ENCODE measurements around the gene GPR101. TPM values are rescaled to one million over a fixed set of nuclear protein-coding genes. Genes with fewer than 3 reads are reported as not detected.
A peak's percentile ranks its signal among the peaks of the same experiment; 100 is the strongest.

The GPR101 gene, protein sequence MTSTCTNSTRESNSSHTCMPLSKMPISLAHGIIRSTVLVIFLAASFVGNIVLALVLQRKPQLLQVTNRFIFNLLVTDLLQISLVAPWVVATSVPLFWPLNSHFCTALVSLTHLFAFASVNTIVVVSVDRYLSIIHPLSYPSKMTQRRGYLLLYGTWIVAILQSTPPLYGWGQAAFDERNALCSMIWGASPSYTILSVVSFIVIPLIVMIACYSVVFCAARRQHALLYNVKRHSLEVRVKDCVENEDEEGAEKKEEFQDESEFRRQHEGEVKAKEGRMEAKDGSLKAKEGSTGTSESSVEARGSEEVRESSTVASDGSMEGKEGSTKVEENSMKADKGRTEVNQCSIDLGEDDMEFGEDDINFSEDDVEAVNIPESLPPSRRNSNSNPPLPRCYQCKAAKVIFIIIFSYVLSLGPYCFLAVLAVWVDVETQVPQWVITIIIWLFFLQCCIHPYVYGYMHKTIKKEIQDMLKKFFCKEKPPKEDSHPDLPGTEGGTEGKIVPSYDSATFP
- not detected for polyA plus RNA-seq
- long read RNA-seq, donor 1 = 0 reads
- long read RNA-seq, donor 2 = 0 reads
- long read RNA-seq, donor 3 = 0 reads
- long read RNA-seq, donor 4 = 0 reads
- long read RNA-seq, donor 5 = 0 reads
- long read RNA-seq, donor 6 = 0 reads
- long read RNA-seq, donor 7 = 0 reads
- long read RNA-seq, donor 8 = 0 reads
- long read RNA-seq, donor 9 = 0 reads
- long read RNA-seq, donor 10 = 0 reads

DNA sequence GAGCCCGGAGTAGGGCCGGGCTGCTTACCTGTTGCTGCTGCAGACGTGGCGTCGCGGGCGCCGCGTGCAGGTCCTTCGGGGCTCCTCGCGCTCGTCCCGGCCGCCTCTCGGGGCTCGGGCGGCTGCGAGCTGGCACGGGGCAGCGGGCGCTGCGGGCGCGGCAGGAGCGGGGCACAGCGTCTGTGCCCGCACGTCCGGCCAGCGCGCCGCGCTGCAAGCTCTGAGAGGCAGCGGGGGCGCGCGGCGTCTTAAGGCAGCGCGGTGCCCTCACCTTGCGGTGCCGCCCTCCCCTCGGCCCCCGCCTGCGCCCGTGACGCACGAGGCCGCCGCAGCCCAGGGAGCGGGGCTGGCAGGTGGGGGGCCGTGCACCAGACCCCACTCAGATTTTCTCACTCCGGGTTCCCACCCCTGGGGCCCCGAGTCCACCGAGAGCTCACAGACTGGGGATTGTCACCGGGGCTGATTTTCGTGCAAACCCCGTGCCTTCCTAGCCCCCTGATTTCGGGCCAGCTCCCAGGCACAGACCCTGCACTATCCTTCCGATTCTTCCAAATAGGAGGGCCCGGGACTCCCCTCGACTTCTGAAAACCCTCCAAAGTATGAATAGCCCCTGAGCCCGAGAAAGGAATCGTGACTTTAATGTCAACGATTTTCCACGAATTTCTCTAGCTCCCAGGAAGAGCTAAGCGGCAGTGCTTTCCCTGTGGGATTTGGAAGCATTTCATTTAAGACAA is at the start of gene GPR101:
GPR101 (minus strand) TSS at position 222 of the 734 bp plus-strand sequence. CDS start 2,321 bp downstream, outside the sequence.
- H3K36me3 ChIP-seq (ENCODE audit: control insufficient read depth in 3 of 3, insufficient read depth in 2 of 3, low read depth in 1 of 3, low read length in 3 of 3) = no peaks in the 10 kb centered on the region
- H3K4me1 ChIP-seq (ENCODE audit: control insufficient read depth in 3 of 3, insufficient read depth in 2 of 3, low read depth in 1 of 3, low read length in 2 of 3) = no peaks in the 10 kb centered on the region
- no peak within 1 kb of the TSS for H3K4me3 ChIP-seq (ENCODE audit: low read depth in 1 of 3, low read length in 3 of 3)
- no peaks in the 10 kb centered on the region for H3K9me3 ChIP-seq (ENCODE audit: control insufficient read depth in 2 of 2, insufficient read depth in 1 of 2, low read depth in 1 of 2, low read length in 1 of 2)
- FAIRE-seq = no peak
- 2 to 54% (median 14%) methylated on average over 29 to 68 of the region's 68 CpGs for WGBS, 3 donors
- peak in 1 of 2 donors; percentile 8 for DNase-seq
- H3K27me3 ChIP-seq (ENCODE audit: control insufficient read depth in 3 of 3, insufficient read depth in 3 of 3, low read length in 3 of 3) = peaks cover 2 to 67% (median 10%) of the 10 kb centered on the region in 3 donors
- H3K27ac ChIP-seq (ENCODE audit: low read depth in 1 of 3, low read length in 2 of 3) = no peak within 1 kb of the TSS

DNA sequence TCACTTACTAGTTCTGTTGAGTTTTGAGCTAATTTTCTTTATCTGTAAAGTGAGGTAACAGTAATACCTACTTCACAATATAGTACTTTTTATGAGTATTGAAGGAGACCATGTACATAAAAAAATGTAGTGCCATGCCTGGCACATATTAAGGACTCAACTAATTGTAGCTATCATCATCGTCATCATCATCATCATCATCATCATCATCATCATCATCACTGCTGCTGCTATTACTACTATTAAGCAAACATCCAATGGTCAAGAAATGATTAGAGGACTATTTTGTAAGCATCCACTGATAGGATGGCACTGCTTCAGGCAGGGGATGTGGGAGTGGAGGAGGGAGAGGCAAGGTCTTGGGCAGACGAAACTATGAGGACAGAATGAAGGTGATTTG is 47.4 kb upstream of the GPR101 start:
- no peak for DNase-seq
- Histone ChIP-seq H3K27ac (ENCODE audit: low read depth in 1 of 3, low read length in 2 of 3) (no peak overlapping the region), H3K36me3 (ENCODE audit: control insufficient read depth in 3 of 3, insufficient read depth in 2 of 3, low read depth in 1 of 3, low read length in 3 of 3) (no peaks in the 10 kb centered on the region), H3K4me3 (ENCODE audit: low read depth in 1 of 3, low read length in 3 of 3) (no peak overlapping the region), H3K9me3 (ENCODE audit: control insufficient read depth in 2 of 2, insufficient read depth in 1 of 2, low read depth in 1 of 2, low read length in 1 of 2) (peaks cover 0 to 2% of the 10 kb centered on the region in 2 donors), H3K27me3 (ENCODE audit: control insufficient read depth in 3 of 3, insufficient read depth in 3 of 3, low read length in 3 of 3) (no peaks in the 10 kb centered on the region), H3K4me1 (ENCODE audit: control insufficient read depth in 3 of 3, insufficient read depth in 2 of 3, low read depth in 1 of 3, low read length in 2 of 3) (no peaks in the 10 kb centered on the region)
- no peak for FAIRE-seq
- WGBS, 3 donors = 64 to 91% (median 89%) methylated on average over 2 of the region's 2 CpGs

DNA sequence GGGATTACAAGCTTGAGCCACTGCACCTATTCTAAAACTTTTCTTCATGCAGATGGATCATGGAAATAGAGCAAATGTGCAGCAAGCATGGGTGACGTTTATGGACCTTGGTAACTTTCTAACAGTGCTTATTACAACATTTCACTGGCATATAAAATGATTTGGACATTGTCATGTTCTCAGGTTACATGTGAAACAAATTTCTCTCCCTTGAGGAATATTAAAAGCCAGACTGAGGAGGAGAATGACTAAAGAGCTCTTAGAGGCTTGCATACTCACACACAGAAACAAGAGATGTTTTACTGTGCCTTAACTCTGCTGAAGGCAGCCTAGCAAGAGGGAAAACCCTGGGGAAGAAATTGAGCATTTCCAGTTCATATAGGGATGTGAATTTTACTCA is 38.6 kb upstream of the GPR101 start:
- no peaks in the 10 kb centered on the region for H3K27me3 ChIP-seq (ENCODE audit: control insufficient read depth in 3 of 3, insufficient read depth in 3 of 3, low read length in 3 of 3)
- no peak overlapping the region for H3K27ac ChIP-seq (ENCODE audit: low read depth in 1 of 3, low read length in 2 of 3)
- WGBS, 3 donors = 30 to 76% (median 36%) methylated on average over 1 of the region's 1 CpG
- no peak overlapping the region for H3K4me3 ChIP-seq (ENCODE audit: low read depth in 1 of 3, low read length in 3 of 3)
- FAIRE-seq = no peak
- H3K36me3 ChIP-seq (ENCODE audit: control insufficient read depth in 3 of 3, insufficient read depth in 2 of 3, low read depth in 1 of 3, low read length in 3 of 3) = no peaks in the 10 kb centered on the region
- H3K4me1 ChIP-seq (ENCODE audit: control insufficient read depth in 3 of 3, insufficient read depth in 2 of 3, low read depth in 1 of 3, low read length in 2 of 3) = no peaks in the 10 kb centered on the region
- H3K9me3 ChIP-seq (ENCODE audit: control insufficient read depth in 2 of 2, insufficient read depth in 1 of 2, low read depth in 1 of 2, low read length in 1 of 2) = no peaks in the 10 kb centered on the region
- DNase-seq = no peak

DNA sequence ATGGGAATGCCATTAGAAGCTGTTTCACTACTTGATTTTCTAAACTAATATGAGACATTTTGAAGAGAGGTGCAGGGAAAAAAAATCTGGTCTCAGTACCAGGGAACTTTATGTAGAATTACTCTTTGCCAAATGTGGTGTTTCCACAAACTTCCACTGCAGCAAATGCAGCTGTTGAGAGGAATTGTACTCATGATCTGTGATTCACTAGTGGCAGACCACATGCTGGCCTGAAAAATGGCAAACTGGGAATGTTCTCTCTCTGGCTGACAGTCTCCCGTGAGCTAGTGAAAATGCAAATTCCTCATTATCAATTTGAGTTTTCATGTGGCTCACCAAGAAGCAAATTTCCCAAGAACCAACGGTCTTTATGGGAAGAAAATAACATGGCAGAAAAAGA is 37.8 kb upstream of the GPR101 start:
- H3K27me3 ChIP-seq (ENCODE audit: control insufficient read depth in 3 of 3, insufficient read depth in 3 of 3, low read length in 3 of 3) = no peaks in the 10 kb centered on the region
- H3K4me3 ChIP-seq (ENCODE audit: low read depth in 1 of 3, low read length in 3 of 3) = no peak overlapping the region
- no peaks in the 10 kb centered on the region for H3K36me3 ChIP-seq (ENCODE audit: control insufficient read depth in 3 of 3, insufficient read depth in 2 of 3, low read depth in 1 of 3, low read length in 3 of 3)
- FAIRE-seq (no peak), DNase-seq (no peak)
- H3K27ac ChIP-seq (ENCODE audit: low read depth in 1 of 3, low read length in 2 of 3) = no peak overlapping the region
- 42 to 65% (median 58%) methylated on average over 2 of the region's 2 CpGs for WGBS, 3 donors
- H3K4me1 ChIP-seq (ENCODE audit: control insufficient read depth in 3 of 3, insufficient read depth in 2 of 3, low read depth in 1 of 3, low read length in 2 of 3) = no peaks in the 10 kb centered on the region
- H3K9me3 ChIP-seq (ENCODE audit: control insufficient read depth in 2 of 2, insufficient read depth in 1 of 2, low read depth in 1 of 2, low read length in 1 of 2) = no peaks in the 10 kb centered on the region

DNA sequence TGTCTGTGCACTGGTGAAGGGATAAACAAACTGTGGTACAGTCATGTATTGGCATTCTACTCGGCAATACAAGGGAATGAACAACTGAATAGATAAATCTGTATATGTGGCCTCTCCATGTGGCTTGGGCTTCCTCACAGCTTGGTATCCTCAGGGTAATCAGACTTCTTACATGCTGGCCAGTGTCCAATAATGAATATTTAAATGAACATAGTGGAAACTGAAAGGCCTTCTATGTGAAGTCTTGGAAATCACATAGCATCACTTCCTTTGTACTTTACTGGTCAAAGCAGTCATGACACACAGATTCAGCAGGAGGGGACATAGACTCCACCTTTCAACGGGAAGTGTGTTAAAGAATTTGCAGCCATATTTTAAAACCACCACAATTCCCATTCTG is 33.4 kb upstream of the GPR101 start:
- WGBS, 3 donors = 63 to 77% (median 74%) methylated on average over 2 of the region's 2 CpGs
- Histone ChIP-seq H3K36me3 (ENCODE audit: control insufficient read depth in 3 of 3, insufficient read depth in 2 of 3, low read depth in 1 of 3, low read length in 3 of 3) (no peaks in the 10 kb centered on the region), H3K27ac (ENCODE audit: low read depth in 1 of 3, low read length in 2 of 3) (no peak overlapping the region), H3K9me3 (ENCODE audit: control insufficient read depth in 2 of 2, insufficient read depth in 1 of 2, low read depth in 1 of 2, low read length in 1 of 2) (no peaks in the 10 kb centered on the region), H3K4me1 (ENCODE audit: control insufficient read depth in 3 of 3, insufficient read depth in 2 of 3, low read depth in 1 of 3, low read length in 2 of 3) (no peaks in the 10 kb centered on the region), H3K27me3 (ENCODE audit: control insufficient read depth in 3 of 3, insufficient read depth in 3 of 3, low read length in 3 of 3) (peaks cover 0 to 3% (median 0%) of the 10 kb centered on the region in 3 donors), H3K4me3 (ENCODE audit: low read depth in 1 of 3, low read length in 3 of 3) (no peak overlapping the region)
- DNase-seq = no peak
- no peak for FAIRE-seq

DNA sequence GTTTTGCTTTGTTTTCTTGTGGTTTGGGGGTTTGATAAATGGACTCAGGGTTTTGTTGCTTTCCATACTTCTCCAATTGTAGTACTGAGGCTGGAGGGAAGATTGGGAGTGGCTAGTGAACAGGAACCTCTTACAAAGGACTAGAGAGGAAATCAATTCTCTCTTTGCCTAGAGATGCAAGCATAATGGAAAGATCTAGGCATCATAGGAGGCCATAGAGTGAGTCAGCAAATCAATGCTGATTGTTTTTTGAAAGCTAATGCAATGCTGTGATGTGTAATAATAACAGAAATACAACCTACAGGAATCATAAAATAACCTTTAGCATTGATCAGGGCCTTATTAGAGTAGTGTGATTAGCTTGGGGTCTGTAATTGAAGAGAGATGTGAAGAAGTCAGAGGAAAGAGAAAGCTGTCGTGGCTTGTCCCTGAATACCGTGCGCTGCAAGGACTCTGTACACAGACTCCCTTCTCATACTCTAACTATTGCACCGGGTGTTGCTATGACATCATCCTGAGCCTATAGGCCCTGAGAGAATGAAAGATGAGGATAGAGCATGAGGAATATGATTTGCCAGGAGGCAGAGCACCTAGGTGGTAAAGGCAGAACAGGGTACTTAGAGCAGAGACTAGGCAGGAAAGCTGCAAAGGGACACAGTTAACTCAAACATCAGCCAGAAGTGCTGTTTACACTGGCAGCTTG is 29.3 kb upstream of the GPR101 start:
- Histone ChIP-seq H3K4me3 (ENCODE audit: low read depth in 1 of 3, low read length in 3 of 3) (no peak overlapping the region), H3K4me1 (ENCODE audit: control insufficient read depth in 3 of 3, insufficient read depth in 2 of 3, low read depth in 1 of 3, low read length in 2 of 3) (no peaks in the 10 kb centered on the region), H3K36me3 (ENCODE audit: control insufficient read depth in 3 of 3, insufficient read depth in 2 of 3, low read depth in 1 of 3, low read length in 3 of 3) (no peaks in the 10 kb centered on the region), H3K27me3 (ENCODE audit: control insufficient read depth in 3 of 3, insufficient read depth in 3 of 3, low read length in 3 of 3) (peaks cover 0 to 3% (median 0%) of the 10 kb centered on the region in 3 donors), H3K9me3 (ENCODE audit: control insufficient read depth in 2 of 2, insufficient read depth in 1 of 2, low read depth in 1 of 2, low read length in 1 of 2) (no peaks in the 10 kb centered on the region), H3K27ac (ENCODE audit: low read depth in 1 of 3, low read length in 2 of 3) (no peak overlapping the region)
- no peak for FAIRE-seq
- 40 to 67% (median 56%) methylated on average over 4 of the region's 4 CpGs for WGBS, 3 donors
- no peak for DNase-seq

DNA sequence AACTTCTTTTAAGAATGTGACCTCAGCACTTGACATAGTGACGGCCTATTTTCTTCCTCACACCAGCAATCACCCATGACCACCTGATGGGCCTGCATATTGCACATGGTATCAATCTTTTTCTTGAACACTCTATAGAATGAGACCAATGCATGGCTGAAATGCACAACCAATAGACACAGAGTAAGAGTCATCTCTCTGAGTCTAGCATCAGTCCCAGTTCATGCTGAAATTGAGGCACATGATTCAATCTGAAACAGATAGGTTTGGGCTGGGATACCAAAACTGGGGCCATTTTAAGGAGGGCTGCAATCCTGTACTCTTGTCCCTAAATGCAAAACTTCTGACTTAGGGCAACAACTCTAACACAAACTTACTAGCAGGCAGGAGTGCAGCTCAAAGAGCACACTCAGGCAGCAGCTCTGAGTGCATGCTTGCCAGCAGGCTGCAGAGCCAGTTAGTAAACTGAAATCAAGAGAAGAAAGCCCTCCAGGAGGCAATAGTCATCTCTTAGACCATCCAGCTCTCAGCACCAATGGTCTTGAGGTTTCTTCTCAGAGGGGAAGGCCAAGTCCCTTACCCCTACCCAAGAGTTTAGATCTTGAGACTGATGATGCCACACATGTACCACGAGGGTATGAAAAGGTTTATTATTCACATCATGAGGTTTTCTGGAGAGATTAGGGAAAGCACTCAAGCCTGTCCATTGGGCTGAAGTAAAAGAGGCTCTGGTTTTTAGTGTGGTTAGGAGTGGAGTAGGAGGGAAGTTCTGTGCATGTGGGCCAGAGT is 24.7 kb upstream of the GPR101 start:
- WGBS, 3 donors = 11 to 31% (median 25%) methylated on average over 2 of the region's 2 CpGs
- no peak for DNase-seq
- FAIRE-seq = no peak
- H3K4me3 ChIP-seq (ENCODE audit: low read depth in 1 of 3, low read length in 3 of 3) = no peak overlapping the region
- H3K27me3 ChIP-seq (ENCODE audit: control insufficient read depth in 3 of 3, insufficient read depth in 3 of 3, low read length in 3 of 3) = peaks cover 0 to 6% (median 3%) of the 10 kb centered on the region in 3 donors
- no peaks in the 10 kb centered on the region for H3K36me3 ChIP-seq (ENCODE audit: control insufficient read depth in 3 of 3, insufficient read depth in 2 of 3, low read depth in 1 of 3, low read length in 3 of 3)
- H3K4me1 ChIP-seq (ENCODE audit: control insufficient read depth in 3 of 3, insufficient read depth in 2 of 3, low read depth in 1 of 3, low read length in 2 of 3) = no peaks in the 10 kb centered on the region
- H3K9me3 ChIP-seq (ENCODE audit: control insufficient read depth in 2 of 2, insufficient read depth in 1 of 2, low read depth in 1 of 2, low read length in 1 of 2) = no peaks in the 10 kb centered on the region
- H3K27ac ChIP-seq (ENCODE audit: low read depth in 1 of 3, low read length in 2 of 3) = no peak overlapping the region
